HTERT RPE-1 (cell line): ENCODE data around the gene CHAT.

Experiments
- in situ Hi-C: fragments of 300-500 bp; cut with MboI; formaldehyde crosslinking; loops from 4 replicates; pipeline ENCODE4 v1.14.3; 2020; ENCODE audit warnings: low sequenced_read_pairs

The CHAT gene

DNA sequence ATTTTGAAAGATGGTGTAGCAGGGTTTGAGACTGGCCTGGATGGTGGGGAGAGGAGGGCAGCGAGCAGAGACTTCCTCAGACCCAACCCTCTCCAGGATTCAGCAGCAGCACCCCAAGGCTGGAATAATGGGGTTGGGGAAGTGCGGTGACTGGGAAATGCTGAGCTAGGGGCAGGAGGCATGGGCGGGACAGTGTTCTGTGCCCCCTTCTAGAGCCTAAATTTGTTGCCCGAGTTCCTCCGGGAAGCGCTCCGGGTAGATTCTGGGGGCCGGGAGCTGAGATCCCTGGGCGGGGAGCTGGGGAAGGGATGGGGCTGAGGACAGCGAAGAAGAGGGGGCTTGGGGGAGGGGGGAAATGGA, at the start of gene CHAT:
Gene CHAT, plus strand, starts transcription at position 156 of the 360 bp plus-strand sequence. Its CDS starts 153 bp downstream, at position 309.
- in situ Hi-C loops: no loop called here

DNA sequence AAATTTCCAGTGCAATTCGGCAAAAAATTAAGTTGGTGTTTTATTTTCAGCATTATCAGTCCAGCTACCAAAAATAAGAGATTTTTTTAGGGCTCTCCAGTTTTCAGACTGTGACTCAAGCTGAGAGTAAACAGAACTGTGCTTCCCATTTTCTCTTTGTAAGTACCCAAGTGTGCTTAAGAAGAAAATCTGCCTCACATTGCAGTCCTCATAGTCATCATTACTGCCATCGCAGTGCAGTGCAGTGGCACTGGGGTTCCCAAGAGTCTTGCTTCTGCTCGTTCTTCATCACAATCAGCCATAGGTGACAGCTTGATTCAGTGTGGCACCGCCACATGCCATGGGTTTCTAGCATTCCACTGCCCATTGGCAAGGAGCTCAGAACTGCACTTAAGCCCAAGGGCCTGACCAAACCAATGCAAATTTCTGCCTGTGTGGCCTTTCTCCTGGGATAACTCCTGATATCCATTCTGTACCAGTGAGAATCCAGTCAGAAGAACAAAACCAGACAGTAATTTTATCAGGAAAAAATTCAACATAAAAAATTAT, 49.3 kb upstream of the CHAT start:
- in situ Hi-C loops: no loop called here

DNA sequence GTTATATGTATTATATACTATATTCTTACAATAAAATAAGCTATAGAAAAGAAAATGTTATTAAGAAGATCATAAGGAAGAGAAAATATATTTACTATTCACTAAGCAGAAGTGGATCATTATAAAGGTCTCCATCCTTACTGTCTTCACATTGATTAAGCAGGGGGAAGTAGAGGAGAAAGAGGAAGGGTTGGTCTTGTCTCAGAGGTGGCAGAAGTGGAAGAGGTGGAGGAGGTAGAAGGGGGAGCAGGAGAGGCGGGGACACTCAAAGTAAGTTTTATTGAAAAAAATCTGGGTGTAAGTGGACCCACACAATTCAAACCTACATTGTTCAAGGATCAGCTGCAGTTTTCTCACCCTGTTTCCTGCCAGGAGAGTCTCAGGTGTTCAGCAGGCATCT, 46.0 kb upstream of the CHAT start:
- in situ Hi-C loops: no loop called here

DNA sequence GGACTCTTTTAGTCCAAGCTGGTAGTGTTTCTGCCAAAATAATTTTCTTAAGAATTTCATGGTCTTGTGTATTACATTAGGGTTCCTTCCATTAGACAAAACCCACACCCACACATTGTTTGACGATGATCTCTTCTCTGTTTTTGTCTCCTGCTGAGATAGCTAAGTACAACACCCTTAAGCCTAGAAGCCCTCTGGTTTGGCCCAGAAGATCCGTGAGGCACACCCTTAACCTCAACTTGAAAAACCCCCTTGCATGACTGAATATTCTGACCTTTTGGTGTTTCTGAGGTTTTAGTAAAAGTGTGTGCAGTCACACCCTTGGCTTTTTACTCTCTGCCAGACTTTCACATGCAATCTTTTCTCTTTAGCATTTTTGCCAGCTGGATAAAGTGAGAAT, 45.6 kb upstream of the CHAT start:
- in situ Hi-C loops: no loop called here

DNA sequence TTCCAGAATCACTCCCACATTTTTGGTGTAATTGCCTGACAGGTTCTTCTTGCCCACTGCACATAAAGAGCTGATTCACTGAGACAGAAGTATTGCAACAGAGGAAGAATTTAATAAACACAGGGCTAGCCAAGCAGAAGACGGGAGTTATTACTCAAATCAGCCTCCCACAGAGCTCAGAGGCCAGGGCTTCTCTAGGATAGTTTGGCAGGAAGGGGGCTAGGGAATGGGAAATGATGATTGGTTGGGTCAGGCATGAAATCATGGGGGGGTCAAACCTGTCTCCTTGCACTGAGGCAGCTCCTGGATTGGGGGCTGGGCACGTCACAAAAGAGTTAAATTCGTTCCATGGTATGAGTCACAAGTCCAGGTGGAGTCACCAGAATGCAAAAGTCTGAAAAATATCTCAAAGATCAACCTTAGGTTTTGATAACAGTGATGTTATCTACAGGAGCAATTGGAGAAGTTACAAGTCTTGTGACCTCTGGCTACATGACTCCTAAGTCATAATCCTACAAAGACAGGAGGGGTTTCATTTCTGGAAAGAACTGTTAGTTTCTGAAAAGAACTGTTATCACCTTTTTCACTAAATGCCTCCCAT, 44.7 kb upstream of the CHAT start:
- in situ Hi-C loops: no loop called here

DNA sequence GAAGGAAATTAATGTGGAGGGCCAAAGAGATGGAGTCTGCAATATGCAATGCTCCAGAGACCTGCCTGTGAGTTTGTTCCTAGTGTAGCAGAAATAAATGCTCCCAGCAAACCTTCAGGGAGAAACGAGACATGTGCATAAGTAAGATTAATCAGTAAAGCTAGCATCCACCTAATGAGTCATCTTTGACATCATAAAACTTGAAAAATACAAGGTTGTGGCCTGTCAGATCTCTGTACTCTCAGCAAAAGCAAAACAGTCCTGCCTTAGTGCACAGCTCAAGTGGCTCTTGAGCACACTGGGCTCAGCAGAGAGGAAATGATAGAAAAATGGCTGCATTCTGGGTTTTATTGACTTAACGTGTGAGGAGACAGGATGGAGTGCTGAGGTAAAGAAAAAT, 42.4 kb upstream of the CHAT start:
- in situ Hi-C loops: no loop called here

DNA sequence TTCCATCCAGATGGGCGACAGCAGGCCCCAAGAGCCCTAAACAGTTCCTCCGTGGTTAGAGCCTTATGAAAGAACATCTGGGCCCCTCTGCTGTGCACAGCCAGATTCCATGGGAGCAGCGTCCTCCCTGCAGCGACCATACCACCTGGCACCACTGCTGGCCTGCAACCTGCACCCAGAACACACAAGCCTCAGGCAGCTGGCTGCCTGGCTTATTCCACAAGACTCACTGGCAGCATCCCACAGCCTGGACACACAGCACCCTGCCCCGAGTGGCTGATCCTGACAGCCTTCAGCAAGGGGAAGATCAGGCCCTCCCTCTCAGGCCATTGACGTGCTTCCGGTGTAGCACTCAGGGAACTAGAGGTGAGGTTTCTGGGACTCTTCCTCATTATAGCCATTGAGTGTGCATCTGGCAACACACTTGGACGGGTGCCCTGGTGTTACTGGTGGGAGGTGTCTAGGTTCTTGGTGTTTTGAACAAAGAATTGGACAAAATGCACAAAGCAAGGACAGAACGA, 41.2 kb upstream of the CHAT start:
- in situ Hi-C loops: no loop called here

DNA sequence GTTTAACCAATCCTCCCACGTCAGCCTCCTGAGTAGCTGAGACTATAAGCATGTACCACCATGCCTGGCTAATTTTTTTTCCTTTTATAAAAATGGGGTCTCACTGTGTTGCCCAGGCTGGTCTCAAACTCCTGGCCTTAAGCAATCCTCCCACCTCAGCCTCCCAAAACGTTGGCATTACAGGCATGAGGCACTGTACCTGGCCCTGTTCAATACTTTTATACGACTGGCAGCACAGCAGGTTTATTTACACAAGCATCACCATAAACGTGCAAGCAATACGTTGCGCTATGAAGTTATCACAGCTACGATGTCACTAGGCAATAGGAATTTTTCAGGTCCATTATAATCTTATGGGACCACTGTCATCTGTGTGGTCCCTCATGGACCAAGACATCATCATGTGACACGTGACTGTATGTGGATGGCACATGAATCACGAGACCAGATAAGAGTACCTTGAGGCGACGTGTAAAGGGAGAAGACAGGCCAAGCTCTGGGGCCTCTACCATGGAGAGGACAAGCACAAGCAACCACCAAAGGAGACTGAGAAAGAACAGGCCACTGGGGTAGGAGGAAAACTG, 38.3 kb upstream of the CHAT start:
- in situ Hi-C loops: no loop called here

DNA sequence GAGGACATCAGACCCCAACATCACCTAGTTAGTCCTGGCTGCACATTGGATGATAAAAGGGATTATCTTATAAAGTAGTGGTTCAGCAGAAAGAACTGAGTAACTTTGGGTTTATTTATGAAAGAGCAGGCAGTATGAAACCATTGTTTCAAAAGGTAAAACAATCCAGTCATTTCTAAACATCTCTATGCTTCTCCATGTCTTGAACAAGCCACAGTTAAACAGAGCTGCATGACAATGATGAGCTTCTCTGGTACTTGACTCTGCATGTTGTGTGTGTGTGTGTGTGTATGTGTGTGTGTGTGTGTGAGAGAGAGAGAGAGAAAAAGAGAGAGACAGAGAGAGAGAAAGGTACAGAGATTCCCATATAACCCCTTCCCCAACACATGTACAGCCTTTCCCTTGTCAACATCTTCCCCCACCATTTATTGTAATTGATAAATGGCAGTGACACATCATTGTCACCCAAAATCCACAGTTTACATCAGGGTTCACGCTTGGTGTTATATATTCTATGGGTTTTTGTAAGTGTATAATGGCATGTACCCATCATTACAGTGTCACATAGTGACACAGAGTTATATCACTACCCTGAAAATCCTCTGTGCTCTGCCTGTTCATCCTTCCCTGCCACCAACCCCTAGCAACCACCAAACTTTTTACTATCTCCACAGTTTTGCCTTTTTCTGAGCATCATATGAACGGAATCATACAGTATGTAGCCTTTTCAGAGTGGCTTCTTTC, 36.5 kb upstream of the CHAT start:
- in situ Hi-C loops: no loop called here

DNA sequence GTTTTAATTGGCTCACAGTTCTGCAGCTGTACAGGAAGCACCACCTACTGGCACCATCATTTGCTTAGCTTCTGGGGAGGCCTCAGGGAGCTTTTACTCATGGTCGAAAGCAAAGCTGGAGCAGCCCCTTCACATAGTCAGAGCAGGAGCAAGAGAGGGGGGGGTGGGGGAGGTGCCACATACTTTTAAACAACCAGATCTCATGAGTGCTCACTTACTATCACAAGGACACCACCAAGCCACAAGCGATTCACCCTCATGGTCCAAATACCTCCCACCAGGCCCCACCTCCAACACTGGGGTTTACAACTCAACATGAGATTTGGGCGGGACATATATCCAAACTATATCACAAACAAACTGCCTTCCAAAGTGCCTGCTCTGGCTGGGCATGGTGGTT, 35.4 kb upstream of the CHAT start:
- in situ Hi-C loops: no loop called here

DNA sequence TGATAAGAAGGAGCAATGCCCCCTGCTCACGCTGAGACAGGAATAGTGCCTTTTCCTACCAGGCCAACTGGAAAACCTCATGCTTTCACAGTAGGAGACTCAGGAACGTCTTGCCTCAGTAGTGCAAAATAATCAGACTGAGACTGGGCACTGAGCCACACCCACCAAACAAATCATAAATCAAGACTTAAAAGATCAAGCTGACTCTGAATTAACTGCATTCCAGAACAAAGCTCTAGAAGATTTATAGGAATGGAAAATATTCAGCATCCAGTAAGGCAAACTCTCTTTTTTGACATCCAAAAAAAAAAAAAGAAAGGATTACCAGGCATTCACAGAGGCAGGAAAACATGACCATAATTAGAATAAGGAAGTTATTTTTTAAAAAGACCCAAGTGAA, 34.2 kb upstream of the CHAT start:
- in situ Hi-C loops: no loop called here

DNA sequence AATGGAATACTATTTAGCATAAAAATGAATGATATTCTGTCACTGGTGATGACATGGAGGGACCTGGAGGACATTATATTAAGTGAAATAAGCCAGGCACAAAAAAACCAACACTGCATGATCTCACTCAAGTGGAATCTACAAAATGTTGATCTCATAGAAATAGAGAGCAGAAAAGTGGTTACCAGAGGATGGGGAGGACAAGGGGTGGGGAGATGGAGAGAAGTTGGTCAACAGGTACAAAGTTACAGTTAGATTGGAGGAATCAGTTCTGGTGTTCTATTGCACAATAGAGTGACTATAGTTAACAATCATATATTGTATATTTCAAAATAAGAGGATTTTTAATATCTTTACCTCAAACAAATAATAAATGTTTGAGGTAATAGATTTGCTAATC, 28.4 kb upstream of the CHAT start:
- in situ Hi-C loops: no loop called here

DNA sequence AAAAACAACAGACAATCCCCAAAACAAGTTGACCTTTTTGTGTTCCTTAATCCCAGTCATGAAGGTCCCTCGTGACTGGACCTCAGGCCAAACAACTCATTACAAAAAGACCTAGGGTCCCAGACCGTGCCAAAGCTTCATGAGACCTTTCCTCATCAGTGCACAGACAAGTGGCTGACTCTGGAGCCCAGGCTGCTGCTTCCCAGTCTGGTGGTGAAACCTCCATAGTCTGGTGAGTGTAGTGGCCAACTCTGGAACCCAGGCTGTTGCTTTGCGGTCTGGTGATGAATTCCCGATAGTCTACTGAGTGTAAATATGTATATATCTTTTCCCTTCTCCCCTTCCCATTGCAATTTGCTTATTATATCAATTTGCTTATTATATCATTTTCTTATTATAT, 25.9 kb upstream of the CHAT start:
- in situ Hi-C loops: no loop called here

DNA sequence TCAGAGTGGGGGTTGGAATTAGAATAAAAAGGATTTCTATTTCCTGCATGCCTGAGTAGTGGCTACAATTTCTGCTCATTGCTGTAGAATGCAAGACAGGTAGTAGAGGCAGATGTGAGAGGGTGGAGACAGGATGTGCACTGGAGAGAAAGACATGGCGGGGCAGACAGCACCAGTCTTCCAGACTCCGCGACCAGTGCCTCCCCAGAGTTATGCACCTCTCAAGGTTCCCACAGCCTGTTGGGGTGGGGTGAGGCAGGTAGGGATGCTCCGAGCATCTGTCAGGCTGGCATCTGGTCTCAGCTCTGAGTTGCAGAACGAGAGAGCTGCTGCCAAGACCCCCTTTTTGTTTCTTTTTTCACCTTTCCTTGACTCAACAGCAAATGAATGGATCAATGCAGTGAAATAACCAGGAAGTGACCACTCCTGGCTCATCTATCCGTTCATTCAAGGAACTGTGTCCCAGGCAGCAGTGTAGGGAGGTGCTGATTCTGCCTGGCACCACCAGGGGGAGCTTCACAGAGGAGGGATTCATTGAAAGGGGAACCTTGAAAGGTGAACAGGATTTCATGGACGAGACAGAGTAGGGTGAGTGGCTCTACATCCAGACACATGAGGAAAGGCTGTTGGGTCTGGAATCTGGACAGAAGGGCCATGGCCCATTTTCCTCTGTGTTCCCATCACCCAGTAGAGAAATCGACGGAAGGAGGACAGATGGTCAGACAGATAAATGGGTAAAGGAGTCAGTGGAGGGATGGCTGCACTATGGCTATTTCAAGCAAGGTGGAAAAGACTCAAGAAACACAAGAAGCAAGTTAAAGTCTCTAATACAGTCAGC, 20.9 kb upstream of the CHAT start:
- in situ Hi-C loops: no loop called here

DNA sequence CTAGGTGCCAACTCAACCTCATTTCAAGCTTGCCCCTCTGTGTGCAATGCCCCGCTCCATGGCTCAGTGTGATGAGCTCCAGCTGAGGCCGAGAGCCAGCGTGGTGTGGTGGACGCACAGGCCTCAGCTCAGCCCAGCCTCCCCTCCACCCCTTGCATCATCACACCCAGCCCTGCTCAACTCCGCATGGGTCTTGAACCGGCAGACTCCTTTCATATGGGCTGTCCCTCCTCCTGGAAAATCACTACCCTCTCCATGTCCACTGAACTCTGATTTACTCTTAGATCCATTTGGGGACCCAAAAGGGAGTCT, 20.3 kb upstream of the CHAT start:
- in situ Hi-C loops: no loop called here

DNA sequence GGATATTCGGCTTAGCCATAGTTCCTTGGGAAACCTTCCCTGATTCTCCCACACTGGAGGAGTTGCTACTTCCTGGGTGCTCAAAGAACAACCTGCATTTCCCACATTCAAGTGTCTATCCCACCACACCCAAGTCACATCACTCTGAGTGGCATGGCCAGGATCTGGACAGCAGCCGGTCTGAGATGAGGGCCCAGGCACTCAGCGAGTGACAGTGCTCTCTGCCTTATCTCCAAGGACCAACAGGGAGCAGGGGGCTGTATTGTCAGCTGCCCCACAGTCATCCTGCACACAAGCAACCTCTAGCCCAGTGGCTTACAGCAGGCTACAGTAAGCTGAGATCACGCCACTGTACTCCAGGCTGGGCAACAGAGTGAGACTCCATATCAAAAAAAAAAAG, 19.8 kb upstream of the CHAT start:
- in situ Hi-C loops: no loop called here

DNA sequence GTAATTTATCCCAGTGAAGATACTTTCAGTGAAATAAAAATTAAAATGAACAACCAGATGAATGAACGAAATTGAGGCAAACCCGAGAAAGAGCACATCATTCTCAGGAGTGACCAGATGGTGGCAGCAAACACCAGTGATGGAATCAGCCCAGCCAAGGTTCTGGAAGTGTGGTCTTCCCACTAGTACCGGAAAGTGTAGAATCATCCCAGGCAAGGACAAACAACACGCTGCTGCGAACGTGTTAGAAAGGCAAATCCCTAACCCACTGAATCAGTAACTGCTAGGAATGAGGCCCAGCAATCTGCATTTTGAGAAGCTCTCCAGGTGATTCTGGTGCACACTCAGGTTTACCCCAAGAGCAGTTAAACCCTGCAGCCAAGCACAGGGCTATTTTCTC, 19.2 kb upstream of the CHAT start:
- in situ Hi-C loops: no loop called here

DNA sequence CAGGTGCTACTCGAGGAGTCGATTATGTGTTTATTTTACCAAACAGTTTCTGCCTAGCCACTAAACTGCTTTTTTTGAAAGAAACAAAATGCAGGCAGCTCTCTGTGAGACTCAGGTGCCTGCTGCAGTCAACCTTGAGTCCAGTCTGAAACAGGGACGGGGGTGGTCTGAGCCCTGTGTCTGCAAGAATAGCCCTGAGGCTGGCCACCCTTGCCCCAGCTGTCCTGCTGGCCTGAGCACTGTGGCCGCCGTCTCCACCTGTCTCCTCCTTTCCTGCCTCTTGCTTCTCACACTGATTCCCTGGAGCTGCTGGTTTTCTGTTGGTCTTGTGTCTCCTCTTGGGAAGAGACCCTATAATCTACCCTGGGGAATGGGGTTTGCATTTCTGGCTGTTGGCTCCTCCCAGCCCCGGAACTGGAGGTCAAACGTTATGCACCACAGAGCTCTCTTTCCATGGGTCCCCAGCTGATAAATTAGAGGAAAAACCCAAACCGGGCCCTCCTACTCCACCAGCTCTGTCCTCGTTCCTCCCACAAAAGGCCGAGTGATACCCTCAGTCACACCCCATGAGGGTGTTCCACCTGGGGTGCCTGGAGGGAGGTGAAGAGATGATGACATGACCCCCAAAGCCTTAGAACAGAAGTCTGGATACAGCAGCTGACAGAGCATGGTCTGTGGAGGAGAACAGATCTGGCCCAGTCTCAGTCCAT, 18.7 kb upstream of the CHAT start:
- in situ Hi-C loops: no loop called here

DNA sequence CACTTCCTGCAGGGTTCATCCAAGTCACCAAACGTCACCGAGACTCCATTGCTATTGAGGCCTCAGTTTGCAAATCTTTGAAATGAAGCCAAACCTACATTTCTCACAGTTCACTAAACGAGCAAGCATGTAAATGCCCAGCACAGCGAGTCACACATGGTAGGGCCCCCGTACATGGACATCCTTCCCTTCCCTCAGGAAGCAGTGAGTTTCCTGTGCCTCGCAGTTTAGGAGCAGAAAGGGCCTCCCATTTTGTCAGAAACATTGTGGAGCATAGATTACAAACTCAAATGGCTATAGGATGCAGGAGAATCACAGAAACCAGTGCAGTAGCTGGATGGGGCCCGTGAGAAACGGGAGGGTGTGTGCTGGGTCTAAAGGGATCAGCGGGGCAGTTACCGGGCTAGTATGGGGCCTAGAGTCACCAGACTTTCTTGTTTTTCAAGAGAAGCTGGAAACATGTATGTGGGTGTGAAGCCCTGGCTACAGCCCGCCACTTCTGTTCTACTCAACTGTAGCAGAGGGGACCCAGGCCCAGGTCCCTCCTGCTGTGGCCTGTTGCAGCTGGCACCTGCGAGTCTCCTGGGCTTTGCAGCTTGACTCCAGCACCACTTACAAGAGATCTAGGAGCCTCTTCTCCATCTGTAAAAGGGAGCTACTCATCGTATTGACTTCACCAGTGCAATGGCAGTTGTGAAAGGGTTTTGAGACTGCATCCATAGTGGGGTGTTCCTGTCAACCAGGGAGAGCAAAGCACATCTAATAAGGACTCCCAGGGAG, 17.9 kb upstream of the CHAT start:
- in situ Hi-C loops: no loop called here

DNA sequence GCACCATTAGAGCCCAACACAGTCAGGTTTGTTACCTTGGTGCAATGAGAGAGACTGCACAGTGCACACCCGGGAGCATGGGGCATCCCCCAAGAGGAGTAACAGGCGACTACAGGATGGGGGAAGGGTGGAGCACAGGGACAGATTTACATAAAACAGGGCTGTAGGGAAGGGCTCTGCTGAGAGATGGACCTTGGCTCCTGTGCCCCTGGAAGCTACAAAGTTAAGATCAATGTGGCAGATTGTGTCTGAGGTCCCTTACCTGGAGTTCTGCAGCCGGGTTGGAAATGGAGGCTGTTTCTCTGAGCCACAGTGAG, 17.4 kb upstream of the CHAT start:
- in situ Hi-C loops: no loop called here
